A673 (cell line): ENCODE measurements around the gene WDR27.

Experiments used
- EZH2 ChIP-seq: fragments of 200-600 bp; sonication (generic); IDR thresholded peaks from 2 replicates; pipeline ENCODE4 v1.6.1; 2017; ENCODE audit warnings: borderline replicate concordance, low read depth, mild to moderate bottlenecking, mixed read lengths, antibody characterized with exemption, low read length; ENCODE audit not compliant: poor library complexity, severe bottlenecking
- TF ChIP-seq, protein P1 (sequence below): fragments of 300-800, 200-600 bp; sonication (generic); conservative IDR thresholded peaks from 2 replicates; pipeline ENCODE4 v1.5.1; 2017; ENCODE audit warnings: low read depth, mild to moderate bottlenecking, antibody characterized with exemption, low read length, moderate library complexity, mixed read lengths

DNA sequence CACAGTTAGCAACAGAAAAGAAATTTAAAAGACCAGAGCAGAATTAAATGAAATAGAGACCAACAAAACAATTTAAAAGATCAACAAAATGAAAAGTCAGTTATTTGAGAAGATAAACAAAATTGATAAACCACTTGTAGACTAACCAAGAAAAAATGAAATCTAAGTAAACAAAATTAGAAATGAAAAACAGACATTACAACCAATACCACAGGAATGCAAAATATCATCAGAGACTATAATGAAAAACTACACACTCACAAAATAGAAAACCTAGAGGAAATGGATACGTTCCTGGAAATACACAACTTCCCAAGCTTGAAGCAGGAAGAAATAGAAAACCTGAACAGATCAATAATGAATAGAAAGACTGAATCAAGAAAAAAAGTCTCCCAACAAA lies 97.8 kb downstream of the WDR27 start:
- TF ChIP-seq, protein P1, sequence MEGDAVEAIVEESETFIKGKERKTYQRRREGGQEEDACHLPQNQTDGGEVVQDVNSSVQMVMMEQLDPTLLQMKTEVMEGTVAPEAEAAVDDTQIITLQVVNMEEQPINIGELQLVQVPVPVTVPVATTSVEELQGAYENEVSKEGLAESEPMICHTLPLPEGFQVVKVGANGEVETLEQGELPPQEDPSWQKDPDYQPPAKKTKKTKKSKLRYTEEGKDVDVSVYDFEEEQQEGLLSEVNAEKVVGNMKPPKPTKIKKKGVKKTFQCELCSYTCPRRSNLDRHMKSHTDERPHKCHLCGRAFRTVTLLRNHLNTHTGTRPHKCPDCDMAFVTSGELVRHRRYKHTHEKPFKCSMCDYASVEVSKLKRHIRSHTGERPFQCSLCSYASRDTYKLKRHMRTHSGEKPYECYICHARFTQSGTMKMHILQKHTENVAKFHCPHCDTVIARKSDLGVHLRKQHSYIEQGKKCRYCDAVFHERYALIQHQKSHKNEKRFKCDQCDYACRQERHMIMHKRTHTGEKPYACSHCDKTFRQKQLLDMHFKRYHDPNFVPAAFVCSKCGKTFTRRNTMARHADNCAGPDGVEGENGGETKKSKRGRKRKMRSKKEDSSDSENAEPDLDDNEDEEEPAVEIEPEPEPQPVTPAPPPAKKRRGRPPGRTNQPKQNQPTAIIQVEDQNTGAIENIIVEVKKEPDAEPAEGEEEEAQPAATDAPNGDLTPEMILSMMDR, result no peak
- no peak for TF ChIP-seq EZH2
